Tibial nerve (tissue), 4 donors: ENCODE measurements around the gene DLK1.

Experiments used
- EP300 ChIP-seq, 2 donors: sonication (generic); formaldehyde crosslinking; IDR thresholded peaks; one replicate each; pipeline ENCODE4 v1.6.1; 2017; ENCODE audit warnings: antibody characterized with exemption in 2 of 2, mild to moderate bottlenecking in 1 of 2
- POLR2A ChIP-seq, 2 donors: fragments of 450-650 bp; IDR thresholded peaks; one replicate each; pipeline ENCODE4 v1.6.1; 2017; ENCODE audit warnings: antibody characterized with exemption in 2 of 2, mild to moderate bottlenecking in 2 of 2, moderate library complexity in 2 of 2
- TF ChIP-seq, protein P1 (sequence below), 5 experiments: fragments of 200-600 bp in 3 of 5; fragments of 450-650 bp in 2 of 5; sonication (generic) in 3 of 5; IDR thresholded peaks; one replicate each; pipeline ENCODE4 v1.5.1; 2016 to 2019; ENCODE audit warnings: antibody characterized with exemption in 5 of 5, mild to moderate bottlenecking in 3 of 5, moderate library complexity in 2 of 5

DNA sequence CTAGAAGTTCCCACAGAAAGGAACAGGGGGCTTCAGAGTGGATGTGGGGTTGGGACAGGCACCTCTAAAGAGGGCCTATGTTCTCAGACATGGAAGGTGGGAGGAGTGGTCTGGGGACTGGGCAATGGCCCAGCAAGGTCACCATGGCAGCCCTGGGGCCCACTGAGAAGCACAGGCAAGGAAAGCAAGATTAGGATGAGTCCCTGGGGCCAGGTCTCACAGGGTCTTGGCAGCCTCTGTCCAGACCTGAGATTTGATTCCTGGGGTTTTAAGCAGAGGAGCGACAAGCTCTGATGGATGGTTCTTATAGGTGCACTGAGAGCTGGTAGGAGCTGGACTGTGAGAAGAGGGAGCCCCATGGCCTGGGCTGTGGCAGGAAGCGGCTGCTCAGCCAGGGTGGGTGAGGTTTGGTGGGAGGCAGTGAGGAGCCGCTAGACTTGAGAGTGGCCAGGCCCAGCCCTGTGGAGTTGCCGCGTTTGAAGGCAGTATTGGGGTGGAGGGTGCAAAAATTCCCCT, 44.0 kb downstream of the DLK1 start:
- TF ChIP-seq, protein P1, sequence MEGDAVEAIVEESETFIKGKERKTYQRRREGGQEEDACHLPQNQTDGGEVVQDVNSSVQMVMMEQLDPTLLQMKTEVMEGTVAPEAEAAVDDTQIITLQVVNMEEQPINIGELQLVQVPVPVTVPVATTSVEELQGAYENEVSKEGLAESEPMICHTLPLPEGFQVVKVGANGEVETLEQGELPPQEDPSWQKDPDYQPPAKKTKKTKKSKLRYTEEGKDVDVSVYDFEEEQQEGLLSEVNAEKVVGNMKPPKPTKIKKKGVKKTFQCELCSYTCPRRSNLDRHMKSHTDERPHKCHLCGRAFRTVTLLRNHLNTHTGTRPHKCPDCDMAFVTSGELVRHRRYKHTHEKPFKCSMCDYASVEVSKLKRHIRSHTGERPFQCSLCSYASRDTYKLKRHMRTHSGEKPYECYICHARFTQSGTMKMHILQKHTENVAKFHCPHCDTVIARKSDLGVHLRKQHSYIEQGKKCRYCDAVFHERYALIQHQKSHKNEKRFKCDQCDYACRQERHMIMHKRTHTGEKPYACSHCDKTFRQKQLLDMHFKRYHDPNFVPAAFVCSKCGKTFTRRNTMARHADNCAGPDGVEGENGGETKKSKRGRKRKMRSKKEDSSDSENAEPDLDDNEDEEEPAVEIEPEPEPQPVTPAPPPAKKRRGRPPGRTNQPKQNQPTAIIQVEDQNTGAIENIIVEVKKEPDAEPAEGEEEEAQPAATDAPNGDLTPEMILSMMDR (IDR thresholded peaks at IDR 0.05): no peak
- TF ChIP-seq EP300 (IDR thresholded peaks at IDR 0.05) (no peak), POLR2A (IDR thresholded peaks at IDR 0.05) (no peak)
